GDM1 (cell line): ENCODE data around the gene FRS2.
"Not testable (repeated sequence)": the region's sequence is repeated elsewhere in the genome, so short reads cannot be mapped to it uniquely, and the experiment has no call there.

ENCODE experiments used
- DNase-seq: peaks from one replicate; lab custom pipeline; 2025; lab: John Stamatoyannopoulos, UW

The FRS2 gene

GRCh38 chr12:69470189-69471075, at the start of gene FRS2:
Gene FRS2 (plus strand): TSS chr12:69470388. CDS start chr12:69569031, 98,643 bp downstream.
- peak; percentile 79 for DNase-seq

- DNase-seq, result no peak
These were observed 48.6 kb upstream of the FRS2 start for GRCh38 chr12:69421548-69421947.

- DNase-seq, result no peak
These were observed 46.9 kb upstream of the FRS2 start for GRCh38 chr12:69423037-69423905.

GRCh38 chr12:69425417-69425816, 44.8 kb upstream of the FRS2 start:
- DNase-seq, result no peak

DNA sequence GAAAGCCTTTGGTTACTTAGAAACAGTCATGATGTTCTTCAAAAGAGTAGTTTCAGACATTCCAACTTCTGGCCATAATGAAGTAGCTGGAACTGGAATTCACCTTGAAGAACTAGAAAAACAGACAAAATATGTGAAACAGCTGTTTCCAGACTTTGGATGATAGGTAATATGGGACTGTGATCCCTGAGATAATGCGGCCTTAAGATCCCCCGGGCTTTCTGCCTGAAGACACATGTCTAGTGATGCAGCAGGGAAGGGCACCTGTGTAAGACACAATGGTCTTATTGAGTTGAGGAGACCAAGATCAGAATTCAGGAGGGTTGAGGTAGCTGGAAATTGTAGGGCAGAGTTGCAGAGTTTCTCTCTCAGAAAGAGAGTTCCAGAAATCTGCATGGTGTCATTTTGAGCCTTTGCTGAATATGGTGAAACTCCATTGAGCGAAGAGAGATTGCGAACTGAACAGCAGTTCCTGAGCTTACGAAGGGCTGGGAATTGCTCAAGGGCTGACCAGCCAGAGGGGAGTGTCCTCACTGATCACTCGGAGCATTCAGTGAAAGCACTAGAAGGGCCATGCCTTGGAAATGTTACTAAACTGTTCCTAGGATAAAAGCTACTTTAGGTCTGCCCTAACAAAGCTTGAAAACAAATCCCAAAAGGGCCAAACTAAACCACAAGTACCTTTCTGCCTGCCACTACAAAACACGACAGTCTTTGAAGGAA, 41.7 kb upstream of the FRS2 start:
- no peak for DNase-seq

- DNase-seq, result no peak
These were observed 39.1 kb upstream of the FRS2 start for GRCh38 chr12:69430942-69431590.

DNA sequence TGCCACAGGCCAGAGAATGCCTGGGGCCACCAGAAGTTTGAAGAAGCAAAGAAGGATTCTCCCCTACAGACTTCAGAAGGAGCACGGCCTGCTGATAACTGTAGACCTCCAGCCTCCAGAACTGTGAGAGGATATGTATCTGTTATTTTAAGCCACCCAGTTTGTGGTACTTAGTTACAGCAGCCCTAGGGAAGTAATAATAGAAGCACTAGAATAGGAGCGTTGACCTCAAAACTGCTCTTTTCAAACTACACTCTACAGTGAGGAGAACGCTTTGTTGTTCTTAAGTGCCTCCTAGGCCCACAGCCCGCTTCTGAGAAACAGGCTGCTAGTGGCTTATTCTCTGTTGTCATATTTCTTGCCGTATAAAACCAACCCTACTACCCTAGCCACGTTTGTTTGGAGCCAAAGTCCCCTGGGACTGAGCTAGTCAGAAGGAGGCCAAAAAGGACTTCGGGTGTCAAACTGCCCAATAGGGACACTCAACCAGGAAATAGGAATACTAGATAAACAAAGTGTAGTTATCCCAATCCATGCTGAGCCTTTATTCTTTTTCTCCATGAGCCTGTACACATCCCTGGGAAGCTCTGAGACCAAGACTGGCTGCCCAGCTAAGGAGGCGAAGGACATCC, 38.5 kb upstream of the FRS2 start:
- DNase-seq, result no peak

DNA sequence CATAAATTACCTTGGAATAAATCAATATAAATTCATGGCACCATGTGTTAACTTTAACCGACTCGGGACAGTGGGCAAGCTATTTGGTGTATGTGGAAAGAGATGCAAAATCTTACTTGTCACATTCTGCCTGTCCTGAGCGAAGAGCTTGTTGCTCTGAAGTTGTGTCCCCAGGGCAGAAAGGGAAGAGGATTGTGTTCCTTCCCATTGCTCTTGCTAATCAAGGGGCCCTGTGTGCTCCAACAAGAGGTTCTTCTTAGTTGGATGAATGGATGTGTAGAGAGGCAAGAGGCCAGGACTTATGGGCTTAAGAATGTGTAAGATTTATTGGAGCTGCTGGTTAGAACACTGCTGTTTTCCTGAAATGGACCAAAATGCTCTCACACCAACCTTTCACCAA, 36.5 kb upstream of the FRS2 start:
- no peak for DNase-seq

GRCh38 chr12:69435644-69436043, 34.5 kb upstream of the FRS2 start:
- DNase-seq, result no peak

DNA sequence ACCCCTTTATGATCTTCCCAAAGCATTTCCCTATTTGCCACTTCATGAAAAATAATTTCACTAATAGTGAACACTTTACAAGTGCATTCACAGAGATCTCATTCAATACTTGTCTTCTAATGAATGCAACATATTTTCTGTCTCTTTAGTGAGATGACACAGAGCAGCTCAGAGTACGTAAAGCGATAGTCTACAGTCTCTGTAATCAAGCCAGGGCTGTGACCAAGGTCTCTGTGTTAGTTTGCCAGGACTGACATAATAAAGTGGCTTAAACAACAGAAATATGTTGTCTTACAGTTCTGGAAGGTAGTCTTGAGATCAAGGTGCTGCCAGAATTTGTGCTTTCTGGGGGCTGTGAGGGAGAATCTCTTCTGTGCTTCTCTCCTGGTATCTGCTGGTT, 33.1 kb upstream of the FRS2 start:
- DNase-seq, result no peak

DNA sequence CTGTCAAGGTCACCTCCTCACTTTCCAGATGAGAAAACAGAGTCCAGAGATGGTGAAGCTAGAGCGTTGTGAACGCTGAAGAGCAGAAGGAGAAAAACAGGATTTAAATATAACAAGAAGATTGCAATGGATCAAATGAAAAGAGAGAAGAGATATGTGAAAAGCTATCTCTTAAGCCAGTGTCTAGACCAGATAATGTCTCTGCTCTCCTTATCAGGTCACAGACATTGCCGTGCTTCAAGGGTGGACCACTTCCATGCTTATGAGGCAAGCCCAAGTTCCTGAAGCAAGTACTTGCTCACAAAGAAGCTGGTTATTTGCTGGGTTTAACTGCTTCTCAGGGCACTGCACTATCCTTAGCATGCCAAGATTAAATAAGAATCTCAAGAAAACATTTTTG, 31.6 kb upstream of the FRS2 start:
- DNase-seq, result no peak

DNA sequence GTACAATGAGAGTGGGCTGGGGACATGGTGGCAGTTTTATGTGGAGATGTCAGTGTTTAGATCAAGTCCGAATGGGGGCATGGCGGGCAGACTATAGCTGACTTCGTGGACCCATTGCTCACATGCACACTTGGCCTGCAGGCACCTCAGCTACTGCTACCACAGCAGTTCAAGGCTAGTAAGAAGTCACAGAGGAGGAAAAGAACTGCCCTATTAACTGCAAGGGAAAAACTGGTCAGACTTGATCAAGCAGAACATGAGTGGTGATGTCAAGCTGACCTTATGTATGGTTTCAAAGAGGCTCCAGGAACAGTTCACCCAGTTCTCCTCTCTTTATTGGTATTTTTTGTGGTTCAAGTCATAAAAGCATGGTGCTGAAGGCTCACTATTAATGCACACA, 30.2 kb upstream of the FRS2 start:
- DNase-seq, result no peak

- no peak for DNase-seq
These were observed 29.3 kb upstream of the FRS2 start for GRCh38 chr12:69440886-69441285.

GRCh38 chr12:69442894-69443293, 27.3 kb upstream of the FRS2 start:
- DNase-seq, result no peak

DNA sequence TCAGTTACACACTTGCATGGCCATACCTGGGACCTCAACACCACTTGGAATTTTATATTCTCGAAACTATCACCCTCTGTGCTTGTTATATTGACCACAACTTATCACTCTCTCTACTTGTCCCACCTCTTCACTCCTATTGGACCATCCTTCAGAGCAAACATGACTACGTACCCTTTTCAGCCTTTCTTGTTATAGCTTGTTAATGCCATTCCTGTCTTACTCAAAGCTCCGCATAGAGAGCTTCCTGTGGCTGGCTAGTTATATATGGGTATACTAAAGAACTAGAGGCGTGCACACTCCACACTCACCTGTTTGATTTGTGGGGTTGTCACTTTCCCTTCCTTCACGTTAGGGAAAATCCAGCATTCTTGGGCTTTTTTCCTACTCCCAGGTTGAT, 26.3 kb upstream of the FRS2 start:
- DNase-seq, result no peak

- DNase-seq, result no peak
These were observed 22.3 kb upstream of the FRS2 start for GRCh38 chr12:69447892-69448291.

DNA sequence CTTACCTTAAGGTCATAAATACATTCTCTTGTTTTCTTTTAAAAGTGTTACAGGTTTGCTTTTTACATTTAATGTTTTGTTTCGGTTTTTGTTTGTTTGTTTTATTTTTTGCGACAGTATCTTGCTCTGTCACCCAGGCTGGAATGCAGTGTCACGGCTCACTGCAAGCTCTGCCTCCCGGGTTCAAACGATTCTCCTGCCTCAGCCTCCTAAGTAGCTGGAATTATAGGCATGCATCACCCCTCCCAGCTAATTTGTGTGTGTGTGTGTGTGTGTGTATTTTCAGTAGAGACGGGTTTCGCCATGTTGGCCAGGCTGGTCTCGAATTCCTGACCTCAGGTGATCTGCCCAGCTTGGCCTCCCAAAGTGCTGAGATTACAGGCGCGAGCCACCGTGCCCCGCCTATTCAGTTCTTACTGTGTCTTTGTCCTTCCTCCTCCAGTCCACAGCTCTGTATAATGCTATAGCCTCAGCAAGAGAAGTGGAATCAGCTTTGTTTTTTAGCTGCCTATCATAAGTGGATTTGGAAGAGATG, 17.5 kb upstream of the FRS2 start:
- not testable (repeated sequence) for DNase-seq

- no peak for DNase-seq
These were observed 13.9 kb upstream of the FRS2 start for GRCh38 chr12:69456239-69456638.

DNA sequence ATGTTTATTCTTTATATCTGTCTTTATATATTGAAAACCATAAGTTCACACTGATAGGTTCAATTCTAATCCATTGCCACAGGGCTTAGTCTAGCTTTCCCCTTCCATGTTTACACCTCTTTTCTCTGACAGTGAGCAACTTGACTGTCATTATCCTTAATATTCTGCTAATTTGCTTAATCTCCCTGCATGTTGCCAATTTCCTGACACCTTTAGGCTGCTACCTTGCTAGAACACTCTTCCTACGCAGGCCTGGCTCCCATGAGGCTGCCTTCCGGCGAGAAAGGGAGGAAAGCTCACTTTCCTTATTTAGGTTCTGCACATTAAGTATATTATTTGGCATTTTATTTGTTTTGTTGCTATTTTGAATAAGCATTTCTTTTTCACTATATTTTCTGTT, 12.8 kb upstream of the FRS2 start:
- DNase-seq, result no peak

- no peak for DNase-seq
These were observed 10.7 kb upstream of the FRS2 start for GRCh38 chr12:69459477-69459876.

DNA sequence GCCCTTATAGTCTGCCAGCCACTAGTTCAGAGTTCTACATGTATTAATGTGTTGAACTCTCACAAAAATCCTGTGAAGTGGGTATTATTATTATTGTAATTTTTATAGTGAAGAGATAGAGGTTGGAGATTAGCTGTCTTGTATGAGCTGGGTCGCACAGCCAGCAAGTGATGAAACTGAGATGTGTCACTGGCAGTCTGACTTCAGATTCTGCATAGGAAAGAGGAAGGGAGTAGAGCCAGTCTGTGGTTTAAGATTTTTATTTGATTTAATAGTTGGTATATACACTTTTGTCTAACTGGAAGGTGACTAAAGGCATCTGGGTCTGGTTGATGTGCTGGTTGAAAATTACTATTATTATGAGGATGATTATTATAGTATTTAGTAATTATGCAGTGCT, 5.8 kb upstream of the FRS2 start:
- DNase-seq, result no peak
